Activated T-cell treated with anti-CD3 and anti-CD28 coated beads, Interleukin-2, amount 50 U/mL, for 1 hour (primary cell): Measurements from ENCODE around the gene SLC22A23.

Experiments
- DNase-seq: peaks from one replicate; pipeline ENCODE4 v3.0.0-alpha.2; 2020

Gene SLC22A23

GRCh38 chr6:3456898-3457709, at the start of gene SLC22A23:
SLC22A23 (minus strand) TSS chr6:3457050; CDS start chr6:3456559, 491 bp downstream.
- peak; percentile 82 for DNase-seq

DNA sequence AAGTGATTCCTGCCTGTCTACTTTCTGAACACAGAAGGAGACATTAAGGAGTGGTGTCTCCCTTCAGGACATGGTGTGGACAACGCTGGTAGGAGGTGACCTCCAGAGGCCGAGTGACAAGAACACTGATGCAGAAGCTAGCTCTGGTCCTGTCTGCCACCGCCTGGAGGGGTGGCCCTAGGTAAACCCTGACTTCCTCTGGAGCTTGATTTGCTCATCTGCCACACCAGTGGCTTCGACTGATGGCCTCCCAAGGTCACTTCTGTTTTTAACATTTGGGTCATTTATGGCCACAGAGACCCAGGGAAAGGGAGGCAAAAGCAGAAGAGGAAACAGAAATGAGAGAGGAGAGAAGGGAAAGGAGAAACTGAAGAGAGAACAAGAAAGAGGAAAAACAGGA, 49.4 kb upstream of the SLC22A23 start:
- DNase-seq: no peak

DNA sequence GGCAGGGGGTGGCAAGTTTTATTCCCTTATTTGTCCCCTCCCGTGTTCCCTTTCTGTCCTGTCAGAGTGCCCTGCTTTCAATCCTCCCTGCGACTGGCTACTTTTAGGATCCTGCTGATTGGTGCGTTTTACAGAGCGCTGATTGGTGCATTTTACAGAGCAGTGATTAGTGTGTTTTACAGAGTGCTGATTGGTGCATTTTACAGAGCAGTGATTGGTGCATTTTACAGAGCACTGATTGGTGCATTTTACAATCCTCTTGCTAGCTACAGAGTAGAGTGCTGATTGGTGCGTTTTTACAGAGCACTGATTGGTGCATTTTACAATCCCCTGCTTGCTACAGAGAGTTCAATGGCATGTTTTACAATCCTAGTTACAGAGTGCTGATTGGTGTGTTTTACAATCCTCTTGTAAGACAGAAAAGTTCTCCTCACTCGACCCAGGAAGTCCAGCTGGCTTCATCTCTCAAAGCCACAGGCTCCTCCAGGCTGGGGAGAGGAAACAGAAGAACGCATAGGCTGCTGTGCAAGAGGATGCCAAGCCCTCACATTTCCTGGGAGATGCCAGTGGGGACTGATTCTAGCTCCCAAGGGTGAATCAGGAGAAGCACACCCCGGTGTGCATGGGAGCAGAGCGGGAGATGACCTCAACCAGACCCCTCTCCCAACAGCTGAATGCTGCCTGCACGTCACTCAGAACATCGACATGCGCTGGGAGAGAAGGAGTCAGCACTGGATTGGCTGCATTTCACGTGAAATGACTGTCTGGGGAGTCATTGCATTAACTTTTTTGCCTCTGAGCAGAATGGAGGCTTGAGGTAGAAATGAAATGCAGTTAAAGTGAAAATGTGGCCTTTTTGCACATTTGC, 48.3 kb upstream of the SLC22A23 start:
- no peak for DNase-seq

DNA sequence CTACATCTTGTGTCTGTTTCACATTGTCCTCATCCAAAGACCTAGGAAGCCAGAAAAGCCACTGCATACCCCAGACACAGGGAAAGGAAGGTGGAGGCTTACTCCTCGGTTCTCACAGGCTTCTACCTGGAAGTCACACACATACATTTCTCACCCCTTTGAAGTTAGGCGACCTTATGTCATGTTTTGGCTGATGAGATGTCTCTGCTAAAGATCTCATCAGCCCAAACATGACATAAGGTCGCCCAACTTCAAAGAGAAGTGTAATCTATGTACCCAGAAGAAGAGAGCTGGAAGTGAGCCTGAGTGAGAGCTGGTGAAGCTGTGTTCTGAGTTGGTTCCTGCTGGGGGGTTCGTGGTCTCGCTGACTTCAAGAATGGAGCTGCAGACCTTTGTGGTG, 47.5 kb upstream of the SLC22A23 start:
- DNase-seq: no peak

DNA sequence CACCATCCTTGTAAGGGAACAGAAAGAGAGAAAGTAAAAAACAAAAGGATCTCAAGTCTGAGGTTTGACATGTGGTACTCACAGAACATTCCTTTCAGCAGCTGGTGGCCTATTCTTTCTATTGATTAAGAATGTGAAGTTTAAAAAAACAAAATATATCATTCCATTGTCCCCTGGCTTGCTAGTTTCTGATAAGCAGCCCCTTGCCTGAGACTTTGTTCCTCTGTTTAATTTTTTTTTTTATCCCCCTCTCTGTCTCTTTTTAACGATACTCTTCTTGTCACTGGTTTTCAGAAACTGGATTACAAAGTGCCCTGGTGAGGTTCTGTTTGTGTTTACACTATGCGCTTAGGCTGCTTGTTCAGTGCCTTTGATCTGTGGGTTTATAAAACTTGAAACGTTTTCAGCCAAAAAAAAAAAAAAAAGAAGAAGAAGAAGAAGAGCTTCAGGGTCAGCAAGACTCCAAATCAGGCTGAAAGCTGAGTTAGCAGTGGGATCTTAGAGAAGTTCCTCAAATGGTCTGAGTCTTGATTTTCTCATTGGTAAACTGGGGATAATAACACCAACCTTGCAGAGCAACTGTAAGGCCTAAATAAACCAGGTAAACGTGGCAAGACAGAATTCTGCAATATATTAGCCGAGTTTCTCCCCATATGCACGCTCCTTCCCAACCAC, 45.1 kb upstream of the SLC22A23 start:
- DNase-seq: no peak

DNA sequence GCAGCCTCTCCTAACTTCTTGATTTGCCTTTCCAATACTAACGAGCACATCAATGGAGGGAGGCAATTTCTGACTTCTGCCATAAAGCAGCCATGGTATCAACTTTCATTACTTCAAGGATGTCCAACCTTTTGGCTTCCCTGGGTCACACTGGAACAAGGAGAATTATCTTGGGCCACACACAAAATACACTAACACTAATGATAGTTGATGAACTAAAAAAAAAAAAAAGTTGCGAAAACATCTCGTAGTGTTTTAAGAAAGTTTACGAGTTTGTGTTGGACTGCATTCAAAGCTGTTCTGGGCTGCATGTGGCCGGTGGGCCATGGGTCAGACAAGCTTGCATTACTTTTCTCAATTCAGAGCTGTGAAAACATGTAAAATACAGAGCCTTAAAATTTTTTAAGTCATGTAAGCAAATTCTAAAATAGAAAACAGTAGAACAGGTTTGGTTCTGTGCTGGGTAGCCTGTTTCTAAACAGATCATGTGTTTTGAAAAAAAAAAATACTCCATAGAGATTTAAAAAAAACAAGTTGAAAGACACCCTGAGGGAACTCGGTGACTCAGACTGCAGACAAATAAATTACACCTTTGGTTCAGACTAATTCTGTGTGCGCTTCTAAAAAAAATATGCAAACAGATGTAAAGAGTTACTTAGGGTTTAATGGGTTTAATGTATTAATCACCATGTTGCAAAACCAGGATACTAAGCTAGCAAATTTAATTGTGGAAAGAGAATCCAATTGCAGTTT, 43.6 kb upstream of the SLC22A23 start:
- DNase-seq: no peak

DNA sequence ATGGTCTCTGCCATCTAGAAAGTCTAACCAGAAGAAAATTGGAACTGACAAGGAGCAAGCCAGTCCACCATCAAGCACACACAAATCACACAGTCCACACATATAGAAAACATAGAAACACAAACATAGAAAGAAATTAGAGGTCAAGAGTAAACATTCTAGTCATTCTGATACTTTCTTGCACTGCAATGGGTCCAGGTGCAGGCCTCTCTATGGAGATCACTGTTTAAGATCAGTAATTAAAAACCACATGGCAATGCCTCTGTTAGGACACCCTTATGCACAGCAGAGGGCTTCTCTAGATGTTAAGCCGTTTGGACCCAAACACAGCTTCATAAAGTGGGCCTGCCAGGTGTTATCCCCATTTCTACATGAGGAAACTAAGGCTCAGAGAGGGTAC, 42.8 kb upstream of the SLC22A23 start:
- DNase-seq: no peak

- DNase-seq: no peak
Observed at GRCh38 chr6:3496395-3496794, 39.5 kb upstream of the SLC22A23 start.

GRCh38 chr6:3494391-3495100, 37.7 kb upstream of the SLC22A23 start:
- DNase-seq: no peak

- DNase-seq: no peak
Observed at GRCh38 chr6:3490625-3490980, 33.8 kb upstream of the SLC22A23 start.

GRCh38 chr6:3489961-3490624, 33.2 kb upstream of the SLC22A23 start:
- DNase-seq: no peak

DNA sequence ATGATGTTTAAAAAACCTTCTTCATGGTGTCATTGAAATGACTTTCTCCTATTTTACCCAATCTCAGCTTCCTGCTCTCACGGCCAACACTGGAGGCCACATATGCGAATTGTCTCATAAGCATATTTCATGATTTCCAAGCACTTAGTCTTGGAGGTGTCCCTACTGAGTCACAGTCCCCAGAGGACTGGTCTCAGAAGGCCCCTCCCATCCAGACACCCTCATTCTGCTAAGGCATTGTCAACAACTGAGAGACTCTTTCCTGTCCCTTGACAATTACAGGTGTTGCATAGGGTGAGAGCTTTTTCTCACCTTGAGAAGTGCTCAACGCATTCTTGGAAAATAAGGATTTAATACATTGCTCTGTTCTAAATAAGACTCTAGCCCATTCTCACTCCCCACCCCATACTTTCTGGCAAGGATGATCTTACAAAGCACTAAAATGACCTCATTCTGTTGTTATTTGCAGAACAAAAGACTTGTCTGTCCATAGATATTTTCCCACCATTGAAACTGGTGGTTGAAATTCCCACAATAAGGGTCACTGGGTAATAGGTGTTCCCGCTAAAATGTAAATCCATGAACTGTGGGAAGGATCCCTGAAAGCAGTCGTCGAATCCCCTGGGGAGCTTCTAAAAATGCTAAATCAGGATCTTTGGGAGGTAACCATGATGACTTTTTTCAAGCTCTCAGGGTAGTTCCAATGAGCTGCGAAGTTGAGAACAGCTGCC, 32.3 kb upstream of the SLC22A23 start:
- no peak for DNase-seq

GRCh38 chr6:3484946-3485345, 28.1 kb upstream of the SLC22A23 start:
- no peak for DNase-seq

DNA sequence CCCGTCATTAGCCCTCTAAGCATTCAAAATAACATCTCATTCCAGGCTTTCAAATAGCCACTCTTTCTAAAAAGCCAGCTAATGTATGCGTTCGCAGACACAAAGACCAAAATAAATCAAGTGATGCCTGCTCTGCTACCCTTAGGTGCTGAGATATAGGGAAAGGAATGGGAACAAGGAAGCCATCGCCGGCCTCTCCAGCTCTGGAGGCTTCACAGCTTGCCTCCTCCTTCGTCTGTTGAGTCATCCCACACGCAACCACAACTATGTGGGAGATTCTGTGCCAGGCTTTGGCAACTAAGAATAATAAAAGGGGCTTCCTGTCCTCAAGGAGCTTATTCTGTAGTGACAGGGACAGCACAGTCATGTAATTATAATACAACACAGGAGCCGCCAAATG, 27.3 kb upstream of the SLC22A23 start:
- DNase-seq: no peak

GRCh38 chr6:3483675-3484074, 26.8 kb upstream of the SLC22A23 start:
- no peak for DNase-seq

DNA sequence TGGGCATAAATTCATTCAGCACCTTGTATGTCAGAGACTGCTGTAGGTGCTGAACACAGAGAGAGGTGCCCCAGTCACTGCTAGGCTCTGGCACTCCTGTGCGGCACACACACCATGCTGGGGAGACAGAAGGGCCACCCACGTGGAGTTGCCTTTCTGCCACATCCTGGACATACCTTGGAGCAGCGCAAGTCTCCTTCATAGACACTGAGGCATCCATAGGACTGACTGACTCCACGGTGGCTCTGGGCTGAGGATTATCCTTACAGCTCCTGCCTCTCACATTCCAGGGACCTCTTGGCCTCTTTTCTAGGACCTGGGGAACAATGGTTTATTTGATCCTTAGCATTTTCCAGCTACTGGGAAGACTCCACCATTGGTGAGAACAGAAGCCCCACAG, 26.0 kb upstream of the SLC22A23 start:
- DNase-seq: no peak

DNA sequence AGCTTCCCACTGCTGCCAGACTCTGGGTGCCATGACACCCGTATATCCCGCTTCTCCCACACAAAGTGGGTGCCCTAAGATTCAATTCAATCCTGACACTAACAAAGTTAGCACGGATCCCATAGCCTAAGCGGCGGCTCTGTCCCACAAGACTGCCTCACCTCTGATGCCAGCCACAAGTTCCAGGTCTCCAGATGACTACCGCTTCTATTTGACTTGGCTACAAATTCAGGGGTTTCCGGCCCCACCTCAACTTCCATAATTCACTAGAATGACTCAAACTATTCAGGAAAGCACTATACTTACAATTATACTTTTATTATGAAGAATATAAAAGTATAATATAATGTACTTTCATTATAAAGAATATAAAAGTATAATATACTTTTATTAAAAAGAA, 24.8 kb upstream of the SLC22A23 start:
- DNase-seq: no peak

DNA sequence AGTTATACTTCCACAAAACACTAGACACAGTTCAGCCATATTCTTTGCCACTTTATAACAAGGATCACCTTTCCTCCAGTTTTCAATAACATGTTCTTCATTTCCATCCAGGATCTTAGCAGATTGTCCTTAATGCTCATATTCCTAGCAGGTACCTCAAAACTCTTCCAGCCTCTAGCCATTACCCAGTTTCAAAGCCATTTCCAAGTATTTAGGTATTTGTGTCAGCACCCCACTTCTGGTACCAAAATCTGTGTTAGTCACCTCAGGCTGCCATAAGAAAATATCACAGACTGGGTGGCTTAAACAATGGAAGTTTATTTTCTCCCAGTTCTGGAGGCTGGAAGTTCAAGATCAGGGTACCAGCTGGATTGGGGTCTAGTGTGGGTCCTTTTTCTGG, 23.2 kb upstream of the SLC22A23 start:
- DNase-seq: no peak

DNA sequence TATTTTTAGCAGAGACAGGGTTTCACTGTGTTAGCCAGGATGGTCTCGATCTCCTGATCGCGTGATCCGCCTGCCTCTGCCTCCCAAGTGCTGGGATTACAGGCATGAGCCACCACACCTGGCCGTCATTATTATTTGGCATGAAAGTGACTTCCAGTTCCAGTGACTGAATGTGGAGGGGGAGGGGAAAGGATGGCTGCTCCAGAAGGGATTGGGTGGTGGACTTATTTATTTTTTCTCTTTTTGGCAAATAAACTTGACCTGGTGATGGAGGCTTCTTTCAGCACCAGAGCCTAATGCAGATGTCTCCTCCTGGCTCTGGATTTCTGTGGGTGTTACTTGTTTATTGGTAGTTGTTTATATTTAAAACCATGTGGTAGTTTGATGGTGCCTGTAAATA, 16.9 kb upstream of the SLC22A23 start:
- no peak for DNase-seq

- DNase-seq: no peak
Observed at GRCh38 chr6:3471711-3472110, 14.9 kb upstream of the SLC22A23 start.

DNA sequence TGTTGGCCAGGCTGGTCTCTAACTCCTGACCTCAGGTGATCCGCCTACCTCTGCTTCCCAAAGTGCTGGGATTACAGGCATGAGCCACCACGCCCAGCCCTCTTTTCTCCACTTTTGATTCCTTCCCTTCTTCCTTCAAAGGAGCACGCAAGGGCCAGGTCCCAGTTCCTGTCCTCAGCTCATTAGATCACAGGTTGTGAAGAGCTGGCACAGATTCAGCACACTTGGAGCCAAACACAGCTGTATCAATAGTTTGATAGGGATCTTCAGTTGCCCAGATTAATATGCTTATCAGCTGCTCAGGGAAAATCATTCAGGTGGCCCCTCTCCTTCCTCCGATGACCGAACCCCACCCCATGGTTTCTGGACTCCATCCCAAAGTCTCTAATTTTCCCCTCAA, 14.4 kb upstream of the SLC22A23 start:
- no peak for DNase-seq
